ENCODE results near the gene SIRPB2. TPM values are rescaled to one million over a fixed set of nuclear protein-coding genes. Genes with fewer than 3 reads are reported as not detected.

Gene SIRPB2
- total and polyA plus RNA-seq, 10 of the 15 experiments (the other 5 are each of a cell fraction or from before 2014, with no cell fraction given) = not detected

GRCh38 chr20:1477896-1478490 is 13.2 kb downstream of the SIRPB2 start:
- SMC1A ChIA-PET (ENCODE audit: uncharacterized antibody, unreplicated experiment) = interaction anchor here (1.5 kb wide), 1 partner anchor 26 kb away, joined by 4 read pairs; no protein-coding TSS in a partner anchor
- WGBS (ENCODE audit: insufficient coverage, insufficient replicate concordance, low lambda C conversion rate, missing lambda C conversion rate) = 58% methylated on average over 7 of the region's 7 CpGs
- Histone ChIP-seq H3K36me3 (ENCODE audit: control insufficient read depth in 2 of 2, insufficient read depth in 2 of 2, low read length in 1 of 2) (no peaks in the 10 kb centered on the region), H3K4me2 (ENCODE audit: control insufficient read depth, insufficient read depth) (no peak overlapping the region), H3K4me3 (no peak overlapping the region), H3K27me3 (replicated peaks in 1 of 2; ENCODE audit: control insufficient read depth in 2 of 2, insufficient read depth in 2 of 2, low read length in 1 of 2) (no peaks in the 10 kb centered on the region; a peak in 3 of 4 replicates), H3K9me3 (replicated peaks; ENCODE audit: control insufficient read depth, insufficient read depth, low read length) (no peaks in the 10 kb centered on the region), H3K9ac (ENCODE audit: control insufficient read depth, insufficient read depth, low read length) (no peak overlapping the region), H2AFZ (ENCODE audit: control insufficient read depth, low read depth, low read length) (no peak overlapping the region), H3K79me2 (ENCODE audit: control insufficient read depth, insufficient read depth, low read length) (no peaks in the 10 kb centered on the region), H3K4me1 (ENCODE audit: control insufficient read depth, insufficient read depth, low read length) (no peaks in the 10 kb centered on the region), H3K27ac (ENCODE audit: control insufficient read depth, insufficient read depth) (no peak overlapping the region), H4K20me1 (ENCODE audit: control insufficient read depth, insufficient read depth) (no peaks in the 10 kb centered on the region)
- in situ Hi-C loops (cut with MboI) (no loop called here), intact Hi-C loops (cut with micrococcal nuclease; ENCODE audit: unreplicated experiment) (no loop called here)
- RAD21 ChIA-PET (ENCODE audit: unreplicated experiment) = no interaction called here
- TF ChIP-seq TCF3 (IDR thresholded peaks at IDR 0.05; ENCODE audit: borderline replicate concordance, insufficient read depth, low read depth, low read length) (no peak), ATF7 (IDR thresholded peaks at IDR 0.05; ENCODE audit: low read depth) (no peak), TARDBP (IDR thresholded peaks at IDR 0.05; ENCODE audit: borderline replicate concordance) (no peak), ZNF592 (IDR thresholded peaks at IDR 0.05) (no peak), MEF2B (IDR thresholded peaks at IDR 0.05; ENCODE audit: partially characterized antibody, poor library complexity, severe bottlenecking) (no peak)
- BruUV-seq (replicated peaks) = no TSS peak
- POLR2A ChIA-PET = no interaction called here
- FAIRE-seq (no peak), DNase-seq (ENCODE audit: low read depth, low spot score) (no peak), ATAC-seq (no peak)
- CTCF ChIA-PET = interaction anchor here (3.5 kb wide), 1 partner anchor 26 kb away, joined by 20 read pairs; no protein-coding TSS in a partner anchor

All from GM12878 (cell line).